HEK293 (cell line): ENCODE measurements around the gene SSBP2.

Experiments
- CTCF ChIP-seq: fragments of 450-650 bp; formaldehyde crosslinking; IDR thresholded peaks from 2 replicates; pipeline ENCODE4 v1.5.1; 2016; ENCODE audit warnings: missing biosample characterization, missing genetic modification characterization
- ZNF221 ChIP-seq: fragments of 450-650 bp; formaldehyde crosslinking; IDR thresholded peaks from 2 replicates; pipeline ENCODE4 v1.5.1; 2017; ENCODE audit warnings: missing biosample characterization, missing genetic modification characterization, borderline replicate concordance

GRCh38 chr5:81752644-81752963 is 1.7 kb upstream of the SSBP2 start:
- TF ChIP-seq CTCF (tag by site-specific recombination) (no peak), ZNF221 (tag by site-specific recombination) (no peak)
